ENCODE data around the gene AGO3.
"Not testable (repeated sequence)": the region's sequence is repeated elsewhere in the genome, so short reads cannot be mapped to it uniquely, and the experiment has no call there.

The AGO3 gene

GRCh38 chr1:36008546-36009197 is 77.8 kb downstream of the AGO3 start:
- no peak for DNase-seq (ENCODE audit: low read depth)

GRCh38 chr1:36014722-36015220 is 83.9 kb downstream of the AGO3 start:
- DNase-seq (ENCODE audit: low read depth), result no peak

- DNase-seq (ENCODE audit: low read depth), result no peak
Measured at GRCh38 chr1:36016686-36017085, 85.8 kb downstream of the AGO3 start.

GRCh38 chr1:36023098-36023769 is 92.3 kb downstream of the AGO3 start:
- DNase-seq (ENCODE audit: low read depth), result no peak

- not testable (repeated sequence) for DNase-seq (ENCODE audit: low read depth)
Measured at GRCh38 chr1:36024024-36024423, 93.1 kb downstream of the AGO3 start.

- DNase-seq (ENCODE audit: low read depth), result no peak
Measured at GRCh38 chr1:36024847-36025246, 93.9 kb downstream of the AGO3 start.

- DNase-seq (ENCODE audit: low read depth), result no peak
Measured at GRCh38 chr1:36027766-36028165, 96.9 kb downstream of the AGO3 start.

GRCh38 chr1:36031441-36031840 is 100.5 kb downstream of the AGO3 start:
- no peak for DNase-seq (ENCODE audit: low read depth)

GRCh38 chr1:36034692-36035091 is 103.8 kb downstream of the AGO3 start:
- DNase-seq (ENCODE audit: low read depth), result no peak

- DNase-seq (ENCODE audit: low read depth), result no peak
Measured at GRCh38 chr1:36035154-36035553, 104.2 kb downstream of the AGO3 start.

GRCh38 chr1:36040238-36040637 is 109.3 kb downstream of the AGO3 start:
- no peak for DNase-seq (ENCODE audit: low read depth)

- no peak for DNase-seq (ENCODE audit: low read depth)
Measured at GRCh38 chr1:36051821-36052220, 120.9 kb downstream of the AGO3 start.

- no peak for DNase-seq (ENCODE audit: low read depth)
Measured at GRCh38 chr1:36053978-36054377, 123.1 kb downstream of the AGO3 start.

GRCh38 chr1:36055706-36056105 is 124.8 kb downstream of the AGO3 start:
- no peak for DNase-seq (ENCODE audit: low read depth)

GRCh38 chr1:36062315-36062714 is 131.4 kb downstream of the AGO3 start:
- no peak for DNase-seq (ENCODE audit: low read depth)

- no peak for DNase-seq (ENCODE audit: low read depth)
Measured at GRCh38 chr1:36067871-36068270, 137.0 kb downstream of the AGO3 start.

GRCh38 chr1:36068866-36069265 is 138.0 kb downstream of the AGO3 start:
- DNase-seq (ENCODE audit: low read depth), result no peak

- no peak for DNase-seq (ENCODE audit: low read depth)
Measured at GRCh38 chr1:36070349-36070748, 139.4 kb downstream of the AGO3 start.

- no peak for DNase-seq (ENCODE audit: low read depth)
Measured at GRCh38 chr1:36076979-36077573, 146.2 kb downstream of the AGO3 start.

- no peak for DNase-seq (ENCODE audit: low read depth)
Measured at GRCh38 chr1:36080236-36080635, 149.3 kb downstream of the AGO3 start.

- DNase-seq (ENCODE audit: low read depth), result no peak
Measured at GRCh38 chr1:36080801-36081200, 149.9 kb downstream of the AGO3 start.

GRCh38 chr1:36081926-36082485 is 151.1 kb downstream of the AGO3 start:
- DNase-seq (ENCODE audit: low read depth), result no peak

GRCh38 chr1:36083219-36083618 is 152.3 kb downstream of the AGO3 start:
- no peak for DNase-seq (ENCODE audit: low read depth)

Measured in stimulated activated CD8-positive, alpha-beta memory T cell treated with anti-CD3 and anti-CD28 coated beads, Interleukin-4, amount 100 ng/mL, for 24 hours (primary cell).